GM12878 (cell line): ENCODE results near the gene AVP. TPM values are rescaled to one million over a fixed set of nuclear protein-coding genes. Genes with fewer than 3 reads are reported as not detected.

ENCODE experiments used
- ATAC-seq: fragments of 200-7000 bp; cut with Tn5 transposase; 3 replicates; pipeline ENCODE4 v1.9.1; 2020; ENCODE audit warnings: mild to moderate bottlenecking, moderate library complexity
- Bru-seq: library from RNA; stranded (reverse); fragments of 400-500 nt; gene quantifications from one replicate; lab custom pipeline; 2021; lab: Mats Ljungman, UMichigan
- BruChase-seq, 2 experiments: library from RNA; stranded (reverse); fragments of 400-500 nt; gene quantifications; one replicate each; lab custom pipeline; 2021; lab: Mats Ljungman, UMichigan
- BruUV-seq: library from RNA; stranded (reverse); fragments of 400-500 nt; replicated peaks from 2 replicates; lab custom pipeline; 2021; lab: Mats Ljungman, UMichigan
- CTCF ChIA-PET: fragments of 300-600 bp; sonication (Branson Sonifier 250); formaldehyde crosslinking; extraction: SDS; loops from one replicate; lab custom pipeline; 2021; ENCODE audit warnings: inconsistent platforms; lab: Yijun Ruan, JAX
- POLR2A ChIA-PET: fragments of 350-600 bp; formaldehyde crosslinking; extraction: SDS; loops from one replicate; lab custom pipeline; 2021; ENCODE audit warnings: inconsistent platforms; lab: Charles Lee
- RAD21 ChIA-PET: fragments of 300-600 bp; sonication (Branson Sonifier 250); formaldehyde crosslinking; loops from one replicate; lab custom pipeline; 2023; ENCODE audit warnings: antibody characterized with exemption; ENCODE audit not compliant: unreplicated experiment; lab: Charles Lee
- SMC1A ChIA-PET: fragments of 300-600 bp; sonication (Branson Sonifier 250); formaldehyde crosslinking; loops from one replicate; lab custom pipeline; 2023; ENCODE audit not compliant: unreplicated experiment, uncharacterized antibody; lab: Charles Lee
- DNase-seq: peaks from one replicate; pipeline ENCODE4 v3.0.0-alpha.2; 2011; ENCODE audit warnings: low read depth, low spot score
- FAIRE-seq: peaks from 3 replicates; lab custom pipeline; 2011; peaks lifted over from hg19 to GRCh38; lab: Jason Lieb, UNC
- H2AFZ ChIP-seq: 2 replicates; pipeline ENCODE4 v1.6.0; 2011; ENCODE audit warnings: low read depth, low read length, control low read depth; ENCODE audit not compliant: control insufficient read depth
- H3K27ac ChIP-seq: 2 replicates; pipeline ENCODE4 v1.5.1; 2011; ENCODE audit warnings: control low read depth; ENCODE audit not compliant: control insufficient read depth, insufficient read depth
- H3K27me3 ChIP-seq, 2 experiments: replicated peaks in 1 of 2; 2 replicates each; pipeline versions ENCODE4 v1.6.0 to v1.6.1; 2011; ENCODE audit warnings: low read length in 1 of 2; ENCODE audit not compliant: control insufficient read depth in 2 of 2, insufficient read depth in 2 of 2
- H3K36me3 ChIP-seq, 2 experiments: 2 replicates each; pipeline ENCODE4 v1.5.1; 2011; ENCODE audit warnings: low read length in 1 of 2; ENCODE audit not compliant: control insufficient read depth in 2 of 2, insufficient read depth in 2 of 2
- H3K4me1 ChIP-seq: 2 replicates; pipeline ENCODE4 v1.6.1; 2011; ENCODE audit warnings: mild to moderate bottlenecking, low read length, moderate library complexity, mixed read lengths; ENCODE audit not compliant: control insufficient read depth, insufficient read depth
- H3K4me2 ChIP-seq: 2 replicates; pipeline ENCODE4 v1.6.0; 2011; ENCODE audit warnings: control low read depth; ENCODE audit not compliant: control insufficient read depth, insufficient read depth
- H3K4me3 ChIP-seq: fragments of 200-600 bp; sonication (generic); 2 replicates; pipeline ENCODE4 v1.5.1; 2016
- H3K79me2 ChIP-seq: 2 replicates; pipeline ENCODE4 v1.6.0; 2011; ENCODE audit warnings: low read length; ENCODE audit not compliant: control insufficient read depth, insufficient read depth
- H3K9ac ChIP-seq: 2 replicates; pipeline ENCODE4 v1.8.0; 2011; ENCODE audit warnings: low read length, control low read depth, mixed read lengths; ENCODE audit not compliant: control insufficient read depth, insufficient read depth
- H3K9me3 ChIP-seq: replicated peaks from 3 replicates; pipeline ENCODE4 v1.5.1; 2011; ENCODE audit warnings: mild to moderate bottlenecking, low read length; ENCODE audit not compliant: control insufficient read depth, insufficient read depth
- H4K20me1 ChIP-seq: 2 replicates; pipeline ENCODE4 v1.6.0; 2011; ENCODE audit not compliant: control insufficient read depth, insufficient read depth
- CTCF ChIP-seq, 3 experiments: IDR thresholded peaks in 2 of 3; conservative IDR thresholded peaks in 1 of 3; 2 replicates each; pipeline ENCODE4 v1.5.1; 2011; ENCODE audit warnings: low read depth in 3 of 3, low read length in 3 of 3, mild to moderate bottlenecking in 3 of 3, control low read depth in 2 of 3, moderate library complexity in 2 of 3, inconsistent platforms in 1 of 3, mixed read lengths in 1 of 3; ENCODE audit not compliant: control insufficient read depth in 2 of 3, insufficient read depth in 1 of 3; ENCODE audit errors: extremely low read depth in 1 of 3
- EED ChIP-seq: sonication (generic); IDR thresholded peaks from 2 replicates; pipeline ENCODE4 v1.6.1; 2016; ENCODE audit warnings: antibody characterized with exemption, low read depth
- ELK1 ChIP-seq: IDR thresholded peaks from 2 replicates; pipeline ENCODE4 v1.6.1; 2012; ENCODE audit warnings: low read depth, low read length, improper control_type of control experiment
- IRF4 ChIP-seq: IDR thresholded peaks from 2 replicates; pipeline ENCODE4 v1.6.1; 2011; ENCODE audit warnings: low read depth, low read length
- KLF5 ChIP-seq: fragments of 450-650 bp; IDR thresholded peaks from 2 replicates; pipeline ENCODE4 v1.6.1; 2014; ENCODE audit warnings: mild to moderate bottlenecking; ENCODE audit not compliant: partially characterized antibody
- MEF2B ChIP-seq: fragments of 450-650 bp; IDR thresholded peaks from 2 replicates; pipeline ENCODE4 v1.6.1; 2018; ENCODE audit warnings: mild to moderate bottlenecking, moderate library complexity; ENCODE audit not compliant: partially characterized antibody, poor library complexity, severe bottlenecking
- POLR2AphosphoS5 ChIP-seq: IDR thresholded peaks from 2 replicates; pipeline ENCODE4 v1.6.1; 2011; ENCODE audit warnings: mild to moderate bottlenecking, low read length, inconsistent platforms
- RFX5 ChIP-seq: IDR thresholded peaks from 2 replicates; pipeline ENCODE4 v1.6.1; 2011; ENCODE audit warnings: low read depth, low read length, improper control_type of control experiment
- SREBF1 ChIP-seq: IDR thresholded peaks from 2 replicates; pipeline ENCODE4 v1.6.1; 2012; ENCODE audit warnings: mild to moderate bottlenecking, low read length
- TAF1 ChIP-seq: IDR thresholded peaks from 2 replicates; pipeline ENCODE4 v1.6.1; 2011; ENCODE audit warnings: mild to moderate bottlenecking, low read depth, low read length, borderline replicate concordance
- TARDBP ChIP-seq: IDR thresholded peaks from 2 replicates; pipeline ENCODE4 v1.6.1; 2016; ENCODE audit warnings: borderline replicate concordance
- TCF3 ChIP-seq: IDR thresholded peaks from 2 replicates; pipeline ENCODE4 v1.6.1; 2012; ENCODE audit warnings: low read depth, mild to moderate bottlenecking, low read length, borderline replicate concordance; ENCODE audit not compliant: insufficient read depth
- WGBS: methylation state at CpG from one replicate; pipeline ENCODE4 v1.1.6; 2016; ENCODE audit warnings: low lambda C conversion rate; ENCODE audit not compliant: insufficient replicate concordance, insufficient coverage; ENCODE audit errors: missing lambda C conversion rate; 5-methylcytosine and 5-hydroxymethylcytosine counted together
- in situ Hi-C: fragments of 300-500 bp; cut with MboI; formaldehyde crosslinking; loops from 9 replicates; pipeline ENCODE4 v1.14.3; 2018; ENCODE audit warnings: mixed read lengths
- intact Hi-C: fragments of 100-400 bp; cut with micrococcal nuclease; formaldehyde crosslinking; loops from one replicate; pipeline ENCODE4 v1.14.2; 2022; ENCODE audit not compliant: unreplicated experiment
- long read RNA-seq, 2 experiments: library from polyadenylated mRNA; unstranded; transcript quantifications; one replicate each; pipeline ENCODE4 v2.0.0, GENCODE V29; 2019 to 2020
- polyA minus RNA-seq, 3 experiments: library from RNA; depleted of rRNA, polyadenylated mRNA; stranded (reverse); fragments of >200 nt; gene quantifications; 2 replicates each; pipeline ENCODE4 v1.2.3, GENCODE V29; 2011
- polyA plus RNA-seq, 11 experiments: library from polyadenylated mRNA; depleted of rRNA in 4 of 11; unstranded in 6 of 11; stranded (reverse) in 5 of 11; fragments of >200 nt; fragmentation: Nextera tagmentation in 4 of 11; fragmentation: Illumina TruSeq in 1 of 11; extraction: Ambion mirVana in 4 of 11; extraction: Trizol in 1 of 11; gene quantifications; 1 replicate in 1 of 11; 2 replicates in 10 of 11; pipeline versions ENCODE4 v1.2.1 to v1.2.3, GENCODE V29; 2011 to 2016; ENCODE audit warnings: inconsistent platforms in 2 of 11, missing spikeins in 2 of 11, low read depth in 1 of 11
- total RNA-seq, 4 experiments: library from RNA; depleted of rRNA in 3 of 4; stranded (reverse); fragments of >200 nt in 3 of 4; fragmentation: Illumina TruSeq in 1 of 4; extraction: Trizol in 1 of 4; gene quantifications; 2 replicates each; pipeline versions ENCODE4 v1.2.1 to v1.2.3, GENCODE V29; 2013 to 2021

The AVP gene
- total RNA-seq (2013; cell fraction: nucleolus; rRNA removed): not detected in 2 replicates
- total RNA-seq (2014; rRNA removed) (not detected in 2 replicates), total RNA-seq (2014; rRNA removed; fragmentation: Illumina TruSeq; extraction: Trizol) (not detected in 2 replicates), total RNA-seq (2021) (not detected in 2 replicates), polyA plus RNA-seq (2011; rRNA removed) (not detected in 2 replicates), polyA plus RNA-seq (2014; fragmentation: Illumina TruSeq; extraction: Trizol) (not detected in 2 replicates), polyA plus RNA-seq (2014; fragmentation: Nextera tagmentation; extraction: Ambion mirVana) (not detected), polyA plus RNA-seq (2014; rRNA removed) (not detected in 2 replicates), polyA plus RNA-seq (2016; fragmentation: Nextera tagmentation; extraction: Ambion mirVana) (not detected), polyA minus RNA-seq (2011; rRNA and poly(A)+ RNA removed) (not detected in 2 replicates), Bru-seq, nascent RNA (not detected), BruChase-seq, experiment 1, labeled RNA remaining after a 6-hour chase (percentile 14 among the genes with signal in this experiment), BruChase-seq, experiment 2, labeled RNA remaining after a 2-hour chase (not detected)
- polyA plus RNA-seq (2011; ENCODE audit: low read depth): not detected
- polyA plus RNA-seq (2011; cell fraction: cytosol; rRNA removed): not detected in 2 replicates
- not detected in 2 replicates for polyA plus RNA-seq (2011; cell fraction: nucleus; rRNA removed)
- not detected in 2 replicates for polyA plus RNA-seq (2012)
- polyA minus RNA-seq (2011; cell fraction: cytosol; rRNA and poly(A)+ RNA removed): not detected in 2 replicates
- polyA minus RNA-seq (2011; cell fraction: nucleus; rRNA and poly(A)+ RNA removed): not detected in 2 replicates
- long read RNA-seq, experiment 1: 0 reads
- long read RNA-seq, experiment 2: 0 reads

GRCh38 chr20:3084283-3084985, at the start of gene AVP:
AVP (minus strand) TSS chr20:3084724; CDS start chr20:3084674, 50 bp downstream.
- 37% methylated on average over 21 of the region's 28 CpGs for WGBS
- Histone ChIP-seq H3K9me3 (no peaks in the 10 kb centered on the region), H3K79me2 (no peaks in the 10 kb centered on the region), H4K20me1 (no peaks in the 10 kb centered on the region), H3K4me2 (no peak within 1 kb of the TSS), H2AFZ (no peak within 1 kb of the TSS), H3K27me3 (peaks cover 15 to 22% of the 10 kb centered on the region in 2 experiments), H3K36me3 (no peaks in the 10 kb centered on the region), H3K9ac (no peak within 1 kb of the TSS), H3K4me3 (no peak within 1 kb of the TSS), H3K27ac (no peak within 1 kb of the TSS), H3K4me1 (no peaks in the 10 kb centered on the region)
- no peak for ATAC-seq
- ChIA-PET RAD21 (no interaction called here), CTCF (no interaction called here), POLR2A (no interaction called here), SMC1A (no interaction called here)
- BruUV-seq: no TSS peak
- TF ChIP-seq IRF4: no peak
- no peak for TF ChIP-seq EED
- TF ChIP-seq TAF1: no peak
- no peak for TF ChIP-seq MEF2B
- TF ChIP-seq KLF5: no peak
- TF ChIP-seq POLR2AphosphoS5: no peak
- TF ChIP-seq TCF3: no peak
- no peak for TF ChIP-seq RFX5
- no peak for TF ChIP-seq ELK1
- no peak for TF ChIP-seq TARDBP
- TF ChIP-seq SREBF1: no peak
- TF ChIP-seq CTCF (IDR thresholded peaks at IDR 0.05 in 2 of 3, conservative IDR thresholded peaks at IDR 0.05 in 1 of 3; ENCODE audit: control insufficient read depth in 2 of 3, extremely low read depth in 1 of 3, insufficient read depth in 1 of 3, low read depth in 3 of 3, low read length in 3 of 3): no peak
- no peak for DNase-seq
- intact Hi-C loops: no loop called here
- in situ Hi-C loops: no loop called here
- no peak for FAIRE-seq
